Ishikawa (cell line): Measurements from ENCODE around the gene CAMK2D.

ENCODE experiments used
- EP300 ChIP-seq: IDR thresholded peaks from 2 replicates; pipeline ENCODE4 v1.6.1; 2012; ENCODE audit warnings: borderline replicate concordance
- FOXM1 ChIP-seq: IDR thresholded peaks from 2 replicates; pipeline ENCODE4 v1.6.1; 2012; ENCODE audit warnings: low read depth, borderline replicate concordance
- MAX ChIP-seq: IDR thresholded peaks from 2 replicates; pipeline ENCODE4 v1.6.1; 2012
- NFIC ChIP-seq: IDR thresholded peaks from 2 replicates; pipeline ENCODE4 v1.6.1; 2012
- TCF12 ChIP-seq: IDR thresholded peaks from 2 replicates; pipeline ENCODE4 v1.6.1; 2012; ENCODE audit warnings: low read depth

- TF ChIP-seq EP300 = no peak
- TF ChIP-seq FOXM1 = no peak
- no peak for TF ChIP-seq MAX
- no peak for TF ChIP-seq TCF12
- TF ChIP-seq NFIC = no peak
These were observed 88.1 kb downstream of the CAMK2D start for GRCh38 chr4:113673450-113673849.
